Measurements from ENCODE around the gene NTN3.

DNA sequence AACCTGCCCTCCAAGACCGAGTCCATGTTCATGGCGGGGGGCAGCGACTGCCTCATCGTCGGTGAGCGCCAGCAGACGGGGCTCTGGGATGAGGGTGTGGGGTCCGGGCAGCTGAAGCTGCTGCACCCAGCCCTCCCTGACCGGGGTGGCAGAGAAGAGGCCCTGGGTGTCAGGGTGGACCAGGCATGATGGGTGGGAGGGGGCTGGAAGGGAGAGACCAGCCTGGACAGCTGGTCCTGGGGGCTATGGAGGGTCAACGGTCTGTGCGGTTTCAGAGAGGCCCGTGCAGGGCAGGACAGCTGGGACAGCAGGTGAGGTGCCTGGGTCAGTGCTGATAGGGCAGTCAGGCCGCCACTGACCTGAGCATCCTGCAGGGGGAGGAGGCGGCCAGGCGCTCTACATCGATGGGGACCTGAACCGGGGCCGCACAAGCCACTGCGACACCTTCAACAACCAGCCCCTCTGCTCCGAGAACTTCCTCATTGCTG lies 29.4 kb downstream of the NTN3 start:
- TF ChIP-seq, protein P1, sequence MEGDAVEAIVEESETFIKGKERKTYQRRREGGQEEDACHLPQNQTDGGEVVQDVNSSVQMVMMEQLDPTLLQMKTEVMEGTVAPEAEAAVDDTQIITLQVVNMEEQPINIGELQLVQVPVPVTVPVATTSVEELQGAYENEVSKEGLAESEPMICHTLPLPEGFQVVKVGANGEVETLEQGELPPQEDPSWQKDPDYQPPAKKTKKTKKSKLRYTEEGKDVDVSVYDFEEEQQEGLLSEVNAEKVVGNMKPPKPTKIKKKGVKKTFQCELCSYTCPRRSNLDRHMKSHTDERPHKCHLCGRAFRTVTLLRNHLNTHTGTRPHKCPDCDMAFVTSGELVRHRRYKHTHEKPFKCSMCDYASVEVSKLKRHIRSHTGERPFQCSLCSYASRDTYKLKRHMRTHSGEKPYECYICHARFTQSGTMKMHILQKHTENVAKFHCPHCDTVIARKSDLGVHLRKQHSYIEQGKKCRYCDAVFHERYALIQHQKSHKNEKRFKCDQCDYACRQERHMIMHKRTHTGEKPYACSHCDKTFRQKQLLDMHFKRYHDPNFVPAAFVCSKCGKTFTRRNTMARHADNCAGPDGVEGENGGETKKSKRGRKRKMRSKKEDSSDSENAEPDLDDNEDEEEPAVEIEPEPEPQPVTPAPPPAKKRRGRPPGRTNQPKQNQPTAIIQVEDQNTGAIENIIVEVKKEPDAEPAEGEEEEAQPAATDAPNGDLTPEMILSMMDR (IDR thresholded peaks at IDR 0.05; ENCODE audit: low read depth, low read length, poor library complexity, severe bottlenecking) = no peak
- TF ChIP-seq EZH2phosphoT487 (IDR thresholded peaks at IDR 0.05; ENCODE audit: borderline replicate concordance, low read length) = no peak
